Glutamatergic neuron (in vitro differentiated cells): ENCODE data around the gene MICAL3. TPM values are rescaled to one million over a fixed set of nuclear protein-coding genes. Genes with fewer than 3 reads are reported as not detected.
"Not testable (repeated sequence)": the region's sequence is repeated elsewhere in the genome, so short reads cannot be mapped to it uniquely, and the experiment has no call there.

Experiments used
- DNase-seq: peaks from one replicate; pipeline ENCODE4 v3.0.0; 2022
- H3K27ac Mint-ChIP-seq: one replicate; pipeline ENCODE4 v1.8.0; 2020; ENCODE audit warnings: mild to moderate bottlenecking, mixed read lengths, inconsistent platforms; ENCODE audit not compliant: unreplicated experiment
- H3K27me3 Mint-ChIP-seq: one replicate; pipeline ENCODE4 v1.8.0; 2020; ENCODE audit warnings: mild to moderate bottlenecking, moderate library complexity, mixed read lengths, inconsistent platforms; ENCODE audit not compliant: unreplicated experiment
- H3K36me3 Mint-ChIP-seq: one replicate; pipeline ENCODE4 v1.8.0; 2020; ENCODE audit warnings: mild to moderate bottlenecking, mixed read lengths, inconsistent platforms; ENCODE audit not compliant: unreplicated experiment
- H3K4me1 Mint-ChIP-seq: one replicate; pipeline ENCODE4 v1.8.0; 2020; ENCODE audit warnings: mild to moderate bottlenecking, low read depth, mixed read lengths, inconsistent platforms; ENCODE audit not compliant: unreplicated experiment
- H3K4me3 Mint-ChIP-seq: one replicate; pipeline ENCODE4 v1.8.0; 2020; ENCODE audit warnings: mild to moderate bottlenecking, mixed read lengths, inconsistent platforms; ENCODE audit not compliant: unreplicated experiment
- H3K9me3 Mint-ChIP-seq: one replicate; pipeline ENCODE4 v1.8.0; 2020; ENCODE audit warnings: mild to moderate bottlenecking, moderate library complexity, mixed read lengths, inconsistent platforms; ENCODE audit not compliant: unreplicated experiment
- CTCF ChIP-seq: fragments of 200-600 bp; sonication (generic); IDR thresholded peaks from one replicate; pipeline ENCODE4 v1.5.0; 2021; ENCODE audit not compliant: partially characterized antibody, unreplicated experiment
- total RNA-seq: library from RNA; stranded (reverse); fragmentation: NEBNext Ultra II Directional; extraction: Animal tissue kit (Norgen Biotek cat#: 25700); gene quantifications from one replicate; pipeline ENCODE4 v1.2.1, GENCODE V29; 2021; ENCODE audit not compliant: unreplicated experiment

Gene MICAL3
- total RNA-seq, 1 donor from 2014 or later = 132 TPM

GRCh38 chr22:17990942-17991341 is 33.4 kb downstream of the MICAL3 start:
- Mint-ChIP-seq H3K4me3 (peak overlapping the region; percentile 56), H3K9me3 (peaks cover 3% of the 10 kb centered on the region), H3K27me3 (peaks cover 2% of the 10 kb centered on the region), H3K36me3 (no peaks in the 10 kb centered on the region), H3K27ac (no peak overlapping the region), H3K4me1 (peaks cover 52% of the 10 kb centered on the region)
- no peak for TF ChIP-seq CTCF
- DNase-seq = no peak

GRCh38 chr22:17990147-17990546 is 34.2 kb downstream of the MICAL3 start:
- Mint-ChIP-seq H3K9me3 (peaks cover 3% of the 10 kb centered on the region), H3K4me3 (peak overlapping the region; percentile 2), H3K27ac (no peak overlapping the region), H3K36me3 (no peaks in the 10 kb centered on the region), H3K4me1 (peaks cover 56% of the 10 kb centered on the region), H3K27me3 (peaks cover 2% of the 10 kb centered on the region)
- no peak for TF ChIP-seq CTCF
- DNase-seq = no peak

GRCh38 chr22:17988800-17989513 is 35.4 kb downstream of the MICAL3 start:
- peaks cover 2% of the 10 kb centered on the region for H3K27me3 Mint-ChIP-seq
- peak overlapping the region; percentile 34 for H3K27ac Mint-ChIP-seq
- H3K4me1 Mint-ChIP-seq = peaks cover 58% of the 10 kb centered on the region
- H3K4me3 Mint-ChIP-seq = peak overlapping the region; percentile 18
- DNase-seq = no peak
- peaks cover 3% of the 10 kb centered on the region for H3K9me3 Mint-ChIP-seq
- H3K36me3 Mint-ChIP-seq = no peaks in the 10 kb centered on the region
- no peak for TF ChIP-seq CTCF

- Mint-ChIP-seq H3K27ac (peak overlapping the region; percentile 36), H3K4me1 (peaks cover 60% of the 10 kb centered on the region), H3K4me3 (no peak overlapping the region), H3K36me3 (no peaks in the 10 kb centered on the region), H3K27me3 (peaks cover 5% of the 10 kb centered on the region), H3K9me3 (peaks cover 7% of the 10 kb centered on the region)
- no peak for TF ChIP-seq CTCF
- DNase-seq = no peak
Measured at GRCh38 chr22:17985606-17986005, 38.8 kb downstream of the MICAL3 start.

GRCh38 chr22:17985071-17985470 is 39.3 kb downstream of the MICAL3 start:
- H3K27ac Mint-ChIP-seq, H3K4me3 Mint-ChIP-seq, H3K36me3 Mint-ChIP-seq, DNase-seq, H3K9me3 Mint-ChIP-seq, H3K27me3 Mint-ChIP-seq: not testable (repeated sequence)
- peaks cover 60% of the 10 kb centered on the region for H3K4me1 Mint-ChIP-seq
